Measurements from ENCODE around the gene METTL26.
A peak's percentile ranks its signal among the peaks of the same experiment; 100 is the strongest.
"Not testable (repeated sequence)": the region's sequence is repeated elsewhere in the genome, so short reads cannot be mapped to it uniquely, and the experiment has no call there.

The METTL26 gene

DNA sequence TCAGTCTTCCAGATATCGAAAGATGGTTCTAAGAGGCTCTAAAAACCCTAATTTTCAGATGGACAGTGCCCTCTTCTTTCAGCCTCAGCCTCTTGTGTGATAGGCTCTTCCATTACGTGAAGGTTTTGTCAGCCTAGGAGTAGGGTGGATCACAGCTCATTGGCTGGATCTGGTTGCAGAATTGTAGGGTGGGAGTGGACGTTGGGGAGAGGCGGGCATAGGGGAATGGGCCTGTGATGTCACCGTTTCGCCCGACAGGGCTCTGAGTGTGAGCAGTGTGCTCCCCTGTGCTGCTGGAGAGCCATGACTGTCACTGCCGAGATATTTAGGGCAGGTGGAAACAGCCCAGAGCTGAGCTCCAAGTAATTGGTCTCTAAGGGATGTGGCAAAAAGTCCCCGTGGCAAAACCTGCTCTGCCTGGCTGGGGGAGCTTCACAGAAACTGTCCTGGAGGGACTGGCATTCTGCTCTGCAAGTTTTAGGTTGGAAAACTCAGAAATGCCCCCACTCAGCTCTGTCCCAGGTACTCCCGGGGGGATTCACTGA lies 11.5 kb downstream of the METTL26 start:
- no peak for DNase-seq

DNA sequence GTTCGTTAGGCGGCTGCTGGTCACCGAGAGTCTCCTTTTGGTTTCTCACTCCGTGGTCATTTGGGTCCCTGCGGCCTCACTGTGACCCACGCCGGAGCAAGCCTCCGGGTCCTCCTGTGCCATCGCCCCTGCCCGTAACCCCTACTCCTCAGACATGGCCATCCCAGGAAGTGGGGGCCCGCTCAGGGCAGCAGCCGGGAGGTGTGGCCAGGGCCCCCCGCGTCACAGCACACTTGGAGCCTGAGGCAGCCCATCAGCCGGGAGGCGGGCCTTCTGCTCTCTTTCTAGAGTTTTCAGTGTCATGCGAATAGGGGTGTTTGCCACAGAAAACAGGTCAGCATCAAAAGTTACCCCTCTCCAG lies 13.2 kb downstream of the METTL26 start:
- no peak for DNase-seq

DNA sequence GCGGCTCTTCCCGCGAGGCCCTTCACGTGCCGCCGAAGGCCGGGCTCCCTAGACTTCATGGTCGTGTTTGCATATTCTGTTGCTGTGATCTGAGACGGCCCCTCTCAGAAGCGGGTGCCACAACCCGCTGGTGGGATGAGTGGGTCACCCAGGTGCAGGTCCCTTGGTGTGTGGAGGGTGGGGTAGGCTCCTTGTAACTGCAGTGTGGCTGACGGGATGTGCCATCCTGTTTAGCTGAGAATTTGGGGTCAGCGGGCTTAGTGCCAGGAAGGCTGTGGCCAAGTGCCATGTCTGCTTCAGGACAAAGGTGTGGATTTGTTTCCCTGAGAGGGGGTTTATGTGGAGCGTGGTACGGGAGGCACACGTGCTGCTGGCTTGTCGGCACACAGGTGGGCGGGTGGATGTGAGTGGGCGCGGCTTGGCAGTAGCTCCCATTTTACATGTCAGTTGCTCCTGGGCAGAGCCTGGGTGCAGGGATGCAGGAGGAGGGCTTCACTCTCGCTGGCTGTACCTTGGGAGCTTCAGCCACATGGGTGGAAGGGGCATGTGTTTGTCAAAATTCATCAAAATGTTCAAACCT lies 14.5 kb downstream of the METTL26 start:
- peak; percentile 17 for DNase-seq

- DNase-seq, result no peak
Measured at GRCh38 chr16:620700-621525, 15.2 kb downstream of the METTL26 start.

DNA sequence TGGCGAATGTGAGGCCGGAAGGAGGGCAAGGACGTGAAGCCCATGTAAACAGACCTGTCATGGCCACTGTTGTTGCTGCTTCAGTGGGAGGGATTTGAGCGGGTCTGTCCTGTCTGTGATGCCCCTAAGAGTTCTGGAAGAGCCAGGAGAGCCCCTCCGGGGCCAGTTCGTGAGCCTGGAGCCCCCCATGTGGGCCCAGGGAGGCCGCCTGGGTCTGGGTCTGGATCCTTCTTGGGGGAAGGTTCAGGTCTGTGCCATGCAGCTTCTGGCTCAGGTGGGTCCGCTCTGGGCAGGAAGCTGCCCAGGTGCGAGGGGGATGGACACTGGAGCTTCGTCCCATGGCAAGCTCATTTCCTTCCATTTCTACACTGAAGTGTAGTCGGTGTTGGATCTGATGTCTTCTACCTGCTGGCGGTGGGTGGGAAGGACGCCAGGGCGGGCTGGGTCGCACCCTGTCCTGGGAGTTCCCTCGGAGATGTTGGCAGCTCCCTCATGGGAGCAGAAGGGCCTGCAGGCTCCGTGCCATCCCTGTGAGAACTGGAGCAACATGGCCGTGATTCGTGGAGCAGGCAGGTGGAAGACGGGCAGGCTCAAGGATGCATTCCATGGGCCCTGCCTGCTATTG lies 16.5 kb downstream of the METTL26 start:
- DNase-seq, result no peak

DNA sequence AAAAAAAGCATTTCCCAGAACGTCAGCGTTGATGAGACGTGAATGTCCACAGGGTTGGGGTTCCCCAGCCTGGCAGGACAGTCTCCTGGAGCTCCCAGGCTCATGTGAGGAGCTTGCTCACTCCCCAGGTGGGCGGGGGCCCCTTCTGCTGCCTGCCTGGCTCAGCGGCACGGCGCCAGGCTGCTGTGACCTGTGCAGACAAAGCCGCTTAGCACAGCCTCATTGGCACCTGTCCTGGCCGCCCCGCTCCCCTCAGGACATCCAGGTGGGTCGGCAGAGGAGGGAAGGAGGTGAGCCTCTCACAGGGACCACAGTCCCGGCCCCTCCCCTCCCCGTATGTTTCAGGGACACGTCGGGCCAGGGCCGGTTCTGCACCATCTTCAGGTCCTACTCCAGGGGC lies 18.2 kb downstream of the METTL26 start:
- no peak for DNase-seq

DNA sequence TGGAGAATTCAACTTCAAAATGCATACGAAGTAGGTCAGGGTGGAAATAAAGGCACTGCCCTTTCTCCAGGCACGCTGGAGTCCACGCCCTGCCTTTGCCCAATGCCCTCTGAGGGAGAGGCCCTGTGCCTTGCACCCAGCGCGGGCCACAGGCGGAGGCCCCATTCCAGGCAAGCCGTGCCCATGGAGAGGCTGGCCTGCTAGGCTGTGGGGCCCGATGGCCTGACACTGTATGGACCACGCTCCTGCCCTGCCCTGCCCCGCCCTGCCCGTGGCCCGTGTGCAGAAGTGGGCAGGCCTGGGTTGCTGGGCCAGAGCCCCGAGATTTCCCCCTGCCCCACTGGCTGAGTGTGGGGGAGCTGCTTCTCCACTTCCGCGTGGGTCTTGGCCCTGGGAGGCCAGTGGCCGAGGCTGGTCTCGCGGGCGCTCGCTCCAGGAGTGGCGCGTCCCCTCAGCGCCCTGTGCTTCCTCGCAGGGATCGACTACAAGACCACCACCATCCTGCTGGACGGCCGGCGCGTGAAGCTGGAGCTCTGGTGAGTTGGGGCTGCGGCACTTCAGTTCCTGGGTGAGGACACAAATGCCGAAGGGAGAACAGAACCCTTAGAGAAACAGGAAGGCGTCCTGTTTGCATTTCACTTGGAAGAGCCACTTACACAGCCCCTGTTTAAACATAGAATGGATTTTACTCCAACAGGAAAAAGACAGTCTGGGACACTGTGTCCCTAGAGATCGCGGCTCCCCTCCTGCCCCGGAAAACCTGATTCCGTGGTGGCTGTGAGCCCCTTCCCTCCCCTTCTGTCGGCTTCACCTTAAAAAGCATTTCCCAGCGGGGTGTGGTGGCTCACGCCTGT lies 19.1 kb downstream of the METTL26 start:
- DNase-seq, result peak; percentile 75

DNA sequence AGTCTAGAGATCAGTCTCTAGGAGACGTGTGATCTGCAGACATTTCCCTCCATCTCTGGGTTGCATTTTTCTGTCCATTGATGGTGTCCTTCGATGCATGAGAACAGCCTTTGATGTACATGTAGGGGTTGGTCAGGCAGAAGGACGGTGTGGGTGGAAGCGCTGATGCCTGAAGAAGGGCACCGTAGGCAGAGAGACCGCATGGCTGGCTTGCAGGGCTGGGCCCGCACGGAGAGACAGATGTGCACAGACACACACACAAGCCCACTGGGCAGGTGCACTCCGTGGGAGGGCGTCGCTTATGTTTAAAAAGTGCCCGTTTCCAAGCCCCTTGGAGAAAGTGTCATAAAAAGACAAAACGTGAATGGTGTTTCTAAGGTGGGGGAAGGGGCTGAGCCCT lies 21.0 kb downstream of the METTL26 start:
- DNase-seq, result no peak

DNA sequence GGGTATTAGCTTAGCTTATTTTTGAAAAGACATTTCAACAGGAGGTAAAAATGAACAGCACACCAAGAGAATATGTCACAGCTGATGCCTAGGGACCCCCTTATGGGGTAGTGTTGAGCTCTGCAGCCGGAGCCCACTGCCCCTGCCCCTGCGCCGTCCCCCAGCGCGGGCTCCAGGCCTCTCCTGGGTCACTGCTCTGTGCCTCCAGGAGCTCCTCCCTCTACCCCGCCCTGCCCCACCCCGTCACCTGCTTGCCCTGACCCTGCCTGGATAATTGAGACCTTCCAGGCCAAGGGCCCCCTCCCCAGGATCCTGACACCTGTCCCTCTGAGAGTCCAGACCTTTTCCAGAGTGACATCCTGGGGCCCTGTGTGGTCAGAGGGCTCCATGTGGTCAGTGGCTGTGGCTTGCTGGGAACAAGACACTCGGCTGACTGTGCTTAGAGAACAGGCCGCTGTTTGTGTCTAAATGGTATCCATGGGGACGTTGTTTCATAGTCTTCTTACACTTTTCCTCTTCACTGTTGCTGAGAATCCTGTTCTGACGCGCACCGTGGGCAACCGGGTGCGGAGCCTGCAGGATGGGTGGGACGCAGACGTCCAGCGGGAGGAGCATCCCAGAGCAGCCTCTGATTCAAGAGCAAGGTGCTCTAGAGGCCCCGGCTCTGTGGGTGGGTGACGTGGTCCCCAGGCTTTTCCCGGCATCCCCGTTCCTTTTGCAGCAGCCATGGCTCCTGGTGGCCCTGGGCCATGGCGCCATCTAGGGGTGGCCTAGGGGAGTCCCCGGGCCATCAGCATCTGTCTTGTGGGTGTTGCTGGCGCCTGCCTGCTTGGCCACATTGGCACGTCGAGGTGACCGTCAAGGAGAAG lies 25.4 kb downstream of the METTL26 start:
- no peak for DNase-seq

- no peak for DNase-seq
Measured at GRCh38 chr16:609984-610383, 26.1 kb downstream of the METTL26 start.

DNA sequence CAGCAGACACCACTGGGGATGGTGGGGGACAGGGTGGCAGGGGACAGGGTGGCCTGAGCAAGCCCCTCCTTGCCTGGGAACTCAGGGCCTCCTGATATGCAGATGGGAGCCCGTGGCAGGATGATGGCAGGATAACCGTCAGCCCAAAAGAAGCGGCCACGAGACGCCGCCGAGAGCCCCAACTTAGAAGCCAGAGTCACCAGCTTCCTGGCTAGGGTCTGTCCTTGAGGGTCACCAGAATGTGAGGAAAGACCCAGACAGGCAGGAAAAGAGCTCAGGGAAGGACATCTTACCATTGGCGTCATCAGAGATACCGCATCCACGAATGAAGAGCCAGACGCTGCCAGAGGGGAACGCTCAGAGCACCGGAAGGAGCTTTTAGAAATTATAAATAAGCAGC lies 26.8 kb downstream of the METTL26 start:
- DNase-seq, result no peak

DNA sequence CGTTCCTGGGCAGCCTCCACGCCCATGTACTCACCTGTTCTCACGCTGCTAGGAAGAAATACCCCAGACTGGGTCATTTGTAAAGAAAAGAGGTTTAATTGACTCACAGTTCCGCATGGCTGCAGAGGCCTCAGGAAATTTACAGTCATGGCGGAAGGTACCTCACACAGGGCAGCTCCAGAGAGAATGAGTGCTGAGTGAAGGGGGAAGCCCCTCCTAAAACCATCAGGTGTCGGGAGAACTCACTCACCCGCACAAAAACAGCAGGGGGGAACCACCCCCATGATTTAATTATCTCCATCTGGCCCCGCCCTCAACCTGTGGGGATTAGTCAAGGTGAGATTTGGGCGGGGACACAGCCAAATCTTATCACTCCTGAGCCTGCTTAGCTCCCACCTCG lies 28.1 kb downstream of the METTL26 start:
- DNase-seq, result no peak

GRCh38 chr16:606656-607307 lies 29.3 kb downstream of the METTL26 start:
- DNase-seq, result no peak

DNA sequence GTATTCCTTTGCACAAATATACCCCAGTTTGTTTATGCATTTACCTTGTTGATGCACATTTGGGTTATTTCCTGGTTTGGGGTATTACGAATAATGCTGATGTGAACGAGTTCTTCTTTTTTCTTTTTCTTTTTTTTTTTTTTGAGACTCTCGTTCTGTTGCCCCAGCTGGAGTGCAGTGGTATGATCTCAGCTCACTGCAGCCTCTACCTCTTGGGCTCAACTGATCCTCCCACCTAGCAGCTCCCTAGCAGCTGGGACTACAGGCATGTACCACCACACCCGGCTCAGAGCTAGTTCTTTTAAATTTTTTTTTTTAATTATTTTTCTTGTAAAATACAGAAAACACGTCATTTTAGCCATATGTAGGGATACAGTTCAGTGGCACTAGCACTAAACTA lies 32.2 kb downstream of the METTL26 start:
- DNase-seq, result no peak

- no peak for DNase-seq
Measured at GRCh38 chr16:600781-601180, 35.3 kb downstream of the METTL26 start.

DNA sequence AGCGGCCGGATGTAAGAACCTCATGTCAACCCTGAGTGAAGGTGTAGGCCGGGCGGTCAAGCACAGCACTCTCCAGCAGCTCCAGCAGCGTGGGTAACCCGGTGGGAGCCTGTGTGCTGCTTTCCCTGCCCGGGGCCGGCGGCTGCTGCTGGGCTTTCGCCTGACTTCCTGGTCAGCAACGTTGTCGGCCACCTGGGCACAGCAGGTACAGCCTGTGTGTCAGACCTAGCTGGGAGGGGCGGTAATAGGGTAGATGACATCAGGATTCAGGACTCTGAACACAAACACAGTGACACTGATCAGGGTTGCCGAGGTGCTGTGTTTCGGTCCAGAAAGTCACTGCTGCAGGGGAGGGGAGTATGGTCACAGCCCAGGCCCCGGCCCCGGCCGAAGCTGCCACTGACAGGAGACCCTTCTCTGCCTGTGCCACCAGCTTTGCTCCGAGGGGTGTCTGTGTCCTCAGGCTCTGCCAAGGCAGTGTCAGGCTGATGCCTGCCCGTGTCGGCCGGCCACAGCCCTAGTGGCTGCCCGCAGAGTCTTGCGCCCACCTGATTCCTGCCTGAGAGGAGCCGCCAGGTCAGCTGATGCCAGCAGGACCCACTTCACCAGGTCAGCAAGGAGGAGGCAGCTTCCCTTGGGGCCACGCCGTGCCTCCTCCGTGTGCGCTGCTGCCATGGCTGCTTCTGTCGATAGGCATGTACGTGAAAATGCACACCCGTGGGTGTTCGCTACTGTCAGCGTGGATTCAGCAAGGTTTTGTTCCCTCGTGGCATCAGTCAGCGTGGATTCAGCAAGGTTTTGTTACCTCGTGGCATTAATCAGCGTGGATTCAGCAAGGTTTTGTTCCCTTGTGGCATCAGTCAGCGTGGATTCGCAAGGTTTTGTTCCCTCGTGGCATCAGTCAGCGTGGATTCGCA lies 37.0 kb downstream of the METTL26 start:
- no peak for DNase-seq

- DNase-seq, result not testable (repeated sequence)
Measured at GRCh38 chr16:597655-598054, 38.5 kb downstream of the METTL26 start.

DNA sequence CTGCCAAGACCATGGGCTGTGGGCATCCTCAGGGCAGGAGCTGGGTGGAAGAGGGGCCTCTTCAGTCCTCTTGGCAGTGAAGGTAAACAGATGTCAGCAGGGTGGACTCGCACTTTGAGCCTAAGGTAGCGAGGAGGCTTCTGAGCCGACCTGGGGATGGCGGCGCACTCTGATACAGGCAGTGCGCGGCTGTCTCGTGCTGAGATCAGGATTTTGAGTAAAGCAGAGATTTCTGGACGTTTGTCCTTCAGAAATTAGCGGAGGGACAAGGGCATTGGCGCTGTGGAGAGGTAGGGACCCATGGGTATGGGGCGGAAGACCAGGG lies 39.4 kb downstream of the METTL26 start:
- no peak for DNase-seq

GRCh38 chr16:595942-596735 lies 40.0 kb downstream of the METTL26 start:
- DNase-seq, result no peak

DNA sequence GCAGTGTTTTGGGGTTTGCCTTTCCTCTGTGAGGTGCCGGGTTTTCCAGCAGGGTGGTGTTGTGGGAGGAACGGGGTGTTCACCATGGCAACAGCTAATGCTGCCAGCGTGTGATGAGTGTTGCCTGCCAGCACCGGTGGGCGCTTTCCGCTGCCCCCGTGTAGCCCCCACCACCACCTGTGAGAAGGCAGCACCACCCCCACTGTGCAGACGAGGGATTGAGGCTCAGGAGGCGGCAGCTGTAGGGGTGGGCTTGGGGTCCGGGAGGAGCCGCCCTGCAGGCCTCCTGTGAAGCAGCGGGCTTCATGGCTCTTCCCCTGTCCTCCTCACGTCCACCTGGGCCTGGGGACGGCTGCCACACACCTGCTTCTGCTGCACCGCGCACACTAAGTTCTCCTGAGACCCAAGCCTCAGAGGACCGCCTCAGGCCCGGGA lies 41.0 kb downstream of the METTL26 start:
- no peak for DNase-seq
